Hematopoietic multipotent progenitor cell treated with erythropoietin and hydrocortisone succinate and interleukin-3 and kit ligand, for 6 days (in vitro differentiated cells): ENCODE data around the gene PNCK.

Source experiments
- DNase-seq: peaks from one replicate; pipeline ENCODE4 v3.0.0-alpha.2; 2015

Gene PNCK

GRCh38 chrX:153651540-153652079 is 22.0 kb downstream of the PNCK start:
- DNase-seq, result peak; percentile 48

DNA sequence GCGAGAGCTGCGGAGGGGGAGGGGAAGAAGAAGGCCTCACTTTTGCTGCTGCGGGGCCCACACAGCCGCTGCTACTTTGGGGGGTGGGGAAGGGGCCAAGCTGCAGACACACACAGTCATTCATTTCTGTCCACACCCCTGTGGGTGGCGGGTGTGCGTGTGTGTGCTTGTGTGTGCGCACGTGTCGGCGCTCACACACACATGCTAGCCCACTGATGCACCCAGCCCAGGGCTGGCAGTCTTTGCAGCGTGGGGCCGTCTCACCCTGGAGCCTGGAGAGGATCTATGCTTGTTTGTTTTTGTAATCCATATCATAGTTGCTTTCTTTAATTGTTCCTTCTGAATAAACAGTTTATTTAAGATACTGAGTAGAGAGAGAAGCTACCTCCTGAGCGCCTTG is 22.7 kb downstream of the PNCK start:
- no peak for DNase-seq

DNA sequence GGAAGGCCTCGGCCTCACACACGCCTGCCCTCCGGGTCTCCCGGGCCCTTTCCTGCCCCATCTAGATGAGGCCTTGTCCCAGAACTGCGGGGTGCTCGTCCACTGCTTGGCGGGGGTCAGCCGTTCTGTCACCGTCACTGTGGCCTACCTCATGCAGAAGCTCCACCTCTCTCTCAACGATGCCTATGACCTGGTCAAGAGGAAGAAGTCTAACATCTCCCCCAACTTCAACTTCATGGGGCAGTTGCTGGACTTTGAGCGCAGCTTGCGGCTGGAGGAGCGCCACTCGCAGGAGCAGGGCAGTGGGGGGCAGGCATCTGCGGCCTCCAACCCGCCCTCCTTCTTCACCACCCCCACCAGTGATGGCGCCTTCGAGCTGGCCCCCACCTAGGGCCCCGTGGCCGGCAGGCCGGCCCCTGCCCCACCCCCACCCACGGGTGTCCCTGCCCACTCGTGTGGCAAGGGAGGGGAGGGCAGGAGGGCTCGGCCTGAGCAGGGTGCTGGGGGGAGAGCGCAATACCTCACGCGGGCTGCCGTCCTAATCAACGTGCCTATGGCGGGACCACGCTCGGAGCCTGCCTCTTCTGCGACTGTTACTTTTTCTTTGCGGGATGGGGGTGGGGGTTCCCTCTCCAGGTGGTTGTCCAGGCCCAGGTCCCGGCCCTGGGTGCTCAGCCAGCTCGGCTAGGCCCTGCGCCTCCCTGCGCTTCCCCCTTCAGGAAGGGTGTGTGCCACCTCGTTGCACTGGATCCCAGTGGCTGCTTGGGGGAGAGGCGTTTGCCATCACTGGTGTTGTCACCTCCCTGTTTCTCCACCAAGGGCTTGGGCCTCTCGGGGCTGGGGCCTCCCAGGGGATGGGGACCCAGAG is 23.5 kb downstream of the PNCK start:
- no peak for DNase-seq

GRCh38 chrX:153649178-153649914 is 24.3 kb downstream of the PNCK start:
- peak; percentile 77 for DNase-seq

DNA sequence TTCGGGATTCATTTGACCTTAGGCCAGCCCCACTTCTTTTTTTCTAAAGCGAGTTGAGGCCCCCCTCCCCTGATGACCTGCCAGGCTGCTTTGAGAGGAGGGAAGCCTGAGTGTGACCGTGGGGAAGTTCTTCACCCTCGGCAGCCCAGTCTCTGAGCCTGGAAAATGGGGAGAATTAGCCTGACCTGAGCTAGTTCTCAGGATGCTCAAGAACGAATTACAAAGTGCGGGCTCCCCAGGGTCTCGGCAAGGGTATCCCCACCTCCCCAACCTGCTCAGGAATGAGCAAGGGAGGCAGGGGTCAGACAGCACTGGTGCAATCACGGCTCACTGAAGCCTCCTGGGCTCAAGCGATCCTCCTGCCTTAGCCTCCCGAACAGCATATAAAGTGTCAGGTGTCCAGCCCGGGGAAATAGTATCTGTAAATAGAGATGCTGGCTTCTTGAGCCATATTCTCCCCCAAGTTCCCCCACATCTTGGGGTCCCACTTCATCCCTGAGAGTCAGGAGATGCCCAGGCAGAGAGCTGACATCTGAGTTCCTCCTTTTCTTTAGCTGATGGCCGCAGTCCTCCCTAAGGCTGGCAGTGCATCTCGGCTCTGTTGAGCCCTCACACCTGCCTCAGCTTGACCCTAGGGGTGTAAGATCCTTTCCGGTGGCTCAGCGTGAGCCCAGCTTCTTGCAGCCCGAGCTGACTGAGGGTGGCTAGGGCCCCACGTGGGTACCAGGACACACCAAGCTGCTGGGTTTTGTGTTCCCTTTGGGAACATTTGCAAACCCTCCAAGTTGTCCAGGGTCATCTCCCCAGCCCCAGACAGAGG is 25.0 kb downstream of the PNCK start:
- DNase-seq, result no peak

- no peak for DNase-seq
Observed at GRCh38 chrX:153647461-153648357, 25.9 kb downstream of the PNCK start.

- peak; percentile 24 for DNase-seq
Observed at GRCh38 chrX:153646620-153647373, 26.8 kb downstream of the PNCK start, which contains the start of gene DUSP9. Gene DUSP9, plus strand, starts transcription at chrX:153647203. Its CDS starts 751 bp downstream, at chrX:153647954.

DNA sequence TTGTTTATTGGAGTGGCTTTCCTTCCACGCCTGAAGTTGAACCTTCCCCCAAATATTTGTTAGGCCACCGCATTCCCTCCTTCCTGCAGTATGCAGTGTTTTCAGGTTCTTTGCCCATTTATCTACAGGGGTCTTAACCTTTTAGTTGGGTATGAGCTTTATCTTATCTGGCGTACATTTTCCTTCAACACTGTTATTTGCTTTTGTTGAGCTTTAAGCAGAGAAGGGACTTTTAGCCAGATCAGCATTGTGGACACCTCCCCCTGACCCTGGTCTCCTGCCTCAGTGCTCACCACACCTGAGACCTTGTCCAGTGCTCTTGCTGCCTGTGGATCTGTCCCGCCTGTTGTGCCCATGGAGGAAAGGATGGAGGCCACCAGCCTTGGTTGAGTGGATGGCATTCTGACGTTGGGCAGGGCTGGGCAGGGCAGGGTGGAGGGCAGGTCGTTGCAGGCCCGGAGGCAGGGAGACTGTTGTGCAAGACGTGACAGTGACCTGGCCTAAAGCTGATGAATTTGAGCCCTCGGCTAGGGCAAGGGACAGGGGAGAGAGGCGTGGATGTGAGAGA is 27.6 kb downstream of the PNCK start:
- no peak for DNase-seq

GRCh38 chrX:153645151-153645550 is 28.5 kb downstream of the PNCK start:
- no peak for DNase-seq

DNA sequence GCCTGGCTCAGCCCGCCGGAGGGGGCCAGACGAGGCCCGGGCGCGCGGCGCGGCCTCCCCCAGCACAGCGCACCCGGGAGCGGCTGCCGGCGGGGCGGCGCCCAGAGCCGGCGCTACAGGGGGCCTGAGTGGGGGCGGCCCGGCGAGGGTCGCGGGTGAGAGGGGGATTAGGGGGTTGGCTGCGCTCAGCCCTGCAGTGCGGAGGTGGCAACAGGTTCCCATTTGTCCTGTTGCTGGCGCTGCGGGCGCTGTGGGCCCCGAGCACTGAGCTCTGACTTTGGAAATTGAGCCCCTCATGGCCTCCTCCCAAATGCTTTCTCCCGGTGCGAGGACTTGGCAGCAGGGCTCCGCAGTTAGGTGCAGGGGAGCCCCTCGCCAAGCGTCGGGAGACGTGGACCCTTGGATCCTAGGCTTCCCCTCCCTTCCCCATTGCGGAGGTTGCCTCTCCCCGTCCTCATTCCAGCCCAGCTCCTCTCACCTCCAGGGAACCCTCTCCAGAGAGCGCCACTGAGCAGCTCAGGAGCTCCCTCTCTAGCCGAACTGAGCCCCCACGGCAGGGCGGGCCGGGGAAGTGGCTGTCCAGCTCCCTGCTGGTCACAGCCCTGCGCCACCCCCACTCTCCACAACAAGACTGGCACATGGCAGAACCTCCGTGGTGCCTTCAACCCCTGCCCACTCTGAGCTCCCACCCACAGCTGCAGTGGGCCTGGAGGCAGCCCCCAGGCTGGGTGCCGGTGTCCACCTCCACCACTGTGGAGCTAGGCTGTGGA is 29.1 kb downstream of the PNCK start:
- no peak for DNase-seq

- DNase-seq, result no peak
Observed at GRCh38 chrX:153643431-153644351, 29.9 kb downstream of the PNCK start.

DNA sequence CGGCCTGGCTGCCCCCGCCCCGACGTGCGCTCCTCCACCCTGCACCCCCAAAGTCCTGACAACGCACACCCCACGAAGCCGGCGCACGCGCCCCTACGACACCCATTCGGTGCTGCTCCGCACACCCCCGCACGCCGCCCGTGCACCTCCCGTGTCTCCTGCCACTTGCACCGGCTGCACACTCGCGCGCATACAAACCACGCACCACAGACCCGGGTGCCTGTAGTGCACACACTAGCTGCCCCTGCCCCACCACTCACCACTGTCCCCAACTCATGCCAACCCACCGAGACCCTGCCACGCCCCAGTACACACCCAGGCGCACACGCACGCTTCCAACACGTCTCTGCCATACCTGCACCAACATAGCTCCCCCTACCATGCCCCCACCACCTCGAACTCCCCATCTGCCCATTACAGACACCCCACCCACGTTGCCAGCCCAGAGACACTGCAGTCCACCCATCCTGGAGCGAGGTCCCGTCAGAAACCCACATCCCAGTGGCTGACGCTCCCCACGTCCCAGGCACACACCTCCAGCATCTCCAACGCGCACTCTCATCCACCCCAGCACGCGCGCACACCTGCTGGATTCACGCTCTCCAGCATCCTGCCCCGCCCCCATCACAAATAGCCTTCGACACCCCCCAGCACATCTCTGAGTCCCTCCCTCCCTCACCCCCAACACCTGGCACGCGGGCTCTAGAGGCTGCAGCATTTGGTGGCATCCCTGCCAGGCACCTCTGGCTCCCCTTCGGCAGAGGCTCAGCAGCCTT is 30.8 kb downstream of the PNCK start:
- DNase-seq, result no peak

- no peak for DNase-seq
Observed at GRCh38 chrX:153642051-153642654, 31.5 kb downstream of the PNCK start.

DNA sequence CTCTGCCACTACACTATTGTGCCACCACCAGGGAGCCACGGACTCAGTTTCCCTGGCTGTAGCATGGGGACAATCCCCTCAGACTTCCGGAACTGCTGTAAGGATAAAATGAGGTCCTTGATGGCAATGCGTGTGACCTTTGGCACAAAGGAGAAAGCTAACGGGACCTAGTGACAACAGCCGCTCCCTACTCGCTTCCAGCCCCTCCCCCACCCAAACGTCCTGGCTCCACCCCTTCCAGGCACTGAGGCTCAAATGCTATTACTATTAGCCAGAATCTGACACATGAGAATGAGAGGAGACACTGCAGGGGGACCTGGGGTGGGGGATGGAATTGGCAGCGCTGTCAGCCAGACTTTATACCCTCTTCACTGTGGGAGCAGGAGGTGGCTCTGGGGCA is 32.0 kb downstream of the PNCK start:
- DNase-seq, result no peak

- DNase-seq, result peak; percentile 18
Observed at GRCh38 chrX:153640736-153641575, 32.7 kb downstream of the PNCK start.

- no peak for DNase-seq
Observed at GRCh38 chrX:153640045-153640686, 33.4 kb downstream of the PNCK start.
